Measurements from ENCODE around the gene GID8. TPM values are rescaled to one million over a fixed set of nuclear protein-coding genes. Genes with fewer than 3 reads are reported as not detected.

The GID8 gene
- total RNA-seq, 1 donor from 2014 or later, result 27.2 TPM

- DNase-seq (ENCODE audit: low spot score) (no peak), ATAC-seq (peak; percentile 25)
- intact Hi-C loops (cut with DNase I), result loop anchor here (5.0 kb wide), 1 partner anchor 106 kb away; the partner anchor contains the start of gene BHLHE23
Measured at GRCh38 chr20:62900692-62901584, 37.0 kb upstream of the GID8 start.

- ATAC-seq (no peak), DNase-seq (ENCODE audit: low spot score) (no peak)
- intact Hi-C loops (cut with DNase I), result loop anchor here (5.0 kb wide), 1 partner anchor 105 kb away; the partner anchor contains the start of gene BHLHE23
Measured at GRCh38 chr20:62901891-62902290, 36.1 kb upstream of the GID8 start.

- DNase-seq (ENCODE audit: low spot score) (no peak), ATAC-seq (no peak)
- intact Hi-C loops (cut with DNase I), result loop anchor here (5.0 kb wide), 1 partner anchor 104 kb away; the partner anchor contains the start of gene BHLHE23
Measured at GRCh38 chr20:62902926-62903615, 34.9 kb upstream of the GID8 start.

GRCh38 chr20:62905536-62906117, 32.3 kb upstream of the GID8 start:
- ATAC-seq, result no peak
- no peak for DNase-seq (ENCODE audit: low spot score)
- intact Hi-C loops (cut with DNase I), result no loop called here

- ATAC-seq (no peak), DNase-seq (ENCODE audit: low spot score) (no peak)
- intact Hi-C loops (cut with DNase I), result no loop called here
Measured at GRCh38 chr20:62906209-62906608, 31.7 kb upstream of the GID8 start.

- intact Hi-C loops (cut with DNase I), result no loop called here
- DNase-seq (ENCODE audit: low spot score) (no peak), ATAC-seq (no peak)
Measured at GRCh38 chr20:62906647-62907375, 31.1 kb upstream of the GID8 start.

- intact Hi-C loops (cut with DNase I), result no loop called here
- ATAC-seq, result no peak
- no peak for DNase-seq (ENCODE audit: low spot score)
Measured at GRCh38 chr20:62907384-62908317, 30.3 kb upstream of the GID8 start.

- no peak for ATAC-seq
- intact Hi-C loops (cut with DNase I), result no loop called here
- no peak for DNase-seq (ENCODE audit: low spot score)
Measured at GRCh38 chr20:62908971-62909791, 28.8 kb upstream of the GID8 start.

GRCh38 chr20:62910217-62910766, 27.7 kb upstream of the GID8 start:
- intact Hi-C loops (cut with DNase I), result no loop called here
- ATAC-seq (no peak), DNase-seq (ENCODE audit: low spot score) (no peak)

- no peak for ATAC-seq
- DNase-seq (ENCODE audit: low spot score), result no peak
- intact Hi-C loops (cut with DNase I), result no loop called here
Measured at GRCh38 chr20:62910777-62911497, 27.0 kb upstream of the GID8 start.

- intact Hi-C loops (cut with DNase I), result no loop called here
- DNase-seq (ENCODE audit: low spot score) (no peak), ATAC-seq (no peak)
Measured at GRCh38 chr20:62911701-62912280, 26.2 kb upstream of the GID8 start.

- intact Hi-C loops (cut with DNase I), result no loop called here
- DNase-seq (ENCODE audit: low spot score) (no peak), ATAC-seq (no peak)
Measured at GRCh38 chr20:62913043-62913630, 24.8 kb upstream of the GID8 start.

- ATAC-seq, result peak; percentile 25
Measured at GRCh38 chr20:62914436-62914835, 23.5 kb upstream of the GID8 start.

GRCh38 chr20:62914970-62915457, 22.9 kb upstream of the GID8 start:
- ATAC-seq (peak; percentile 82), DNase-seq (ENCODE audit: low spot score) (no peak)

More at GRCh38 chr20:62914436-62914835, 23.5 kb upstream of the GID8 start:
- intact Hi-C loops (cut with DNase I), result no loop called here
- no peak for DNase-seq (ENCODE audit: low spot score)

GRCh38 chr20:62916703-62917476, 21.1 kb upstream of the GID8 start:
- DNase-seq (ENCODE audit: low spot score) (no peak), ATAC-seq (no peak)
- intact Hi-C loops (cut with DNase I), result no loop called here

More at GRCh38 chr20:62914970-62915457, 22.9 kb upstream of the GID8 start:
- intact Hi-C loops (cut with DNase I), result no loop called here
